ENCODE data around the gene RGS3. TPM values are rescaled to one million over a fixed set of nuclear protein-coding genes. Genes with fewer than 3 reads are reported as not detected.
"Not testable (repeated sequence)": the region's sequence is repeated elsewhere in the genome, so short reads cannot be mapped to it uniquely, and the experiment has no call there.

Gene RGS3
- total RNA-seq, 1 donor, result 77.4 TPM

- no peak overlapping the region for H3K4me2 ChIP-seq (ENCODE audit: insufficient read depth, low read length)
- no peaks in the 10 kb centered on the region for H3K79me2 ChIP-seq (ENCODE audit: insufficient read depth, low read length)
- no peaks in the 10 kb centered on the region for H4K20me1 ChIP-seq (ENCODE audit: insufficient read depth, low read length)
- no peak for DNase-seq (ENCODE audit: insufficient read length, low spot score, missing footprints)
- no peak overlapping the region for H3K4me3 ChIP-seq (ENCODE audit: insufficient read depth, low read length)
- H3K27ac ChIP-seq (ENCODE audit: low read depth, low read length), result no peak overlapping the region
- H3K4me1 ChIP-seq (ENCODE audit: insufficient read depth, low read length), result peaks cover 18% of the 10 kb centered on the region
- no peaks in the 10 kb centered on the region for H3K9me3 ChIP-seq (ENCODE audit: low read depth, low read length)
- peaks cover 2% of the 10 kb centered on the region for H3K27me3 ChIP-seq (ENCODE audit: insufficient read depth, low read length)
- H2AFZ ChIP-seq (ENCODE audit: low read length), result no peak overlapping the region
- no peak for TF ChIP-seq CTCF (IDR thresholded peaks at IDR 0.05; ENCODE audit: extremely low read depth, low read depth, low read length)
- H3K36me3 ChIP-seq (ENCODE audit: insufficient read depth, low read length), result no peaks in the 10 kb centered on the region
Observed at GRCh38 chr9:113638897-113639296, 175.4 kb downstream of the RGS3 start.

- not testable (repeated sequence) for H2AFZ ChIP-seq (ENCODE audit: low read length); H3K36me3 ChIP-seq (ENCODE audit: insufficient read depth, low read length); H3K4me3 ChIP-seq (ENCODE audit: insufficient read depth, low read length); H3K9me3 ChIP-seq (ENCODE audit: low read depth, low read length); DNase-seq (ENCODE audit: insufficient read length, low spot score, missing footprints); H4K20me1 ChIP-seq (ENCODE audit: insufficient read depth, low read length); H3K79me2 ChIP-seq (ENCODE audit: insufficient read depth, low read length); H3K4me2 ChIP-seq (ENCODE audit: insufficient read depth, low read length); H3K27ac ChIP-seq (ENCODE audit: low read depth, low read length); H3K27me3 ChIP-seq (ENCODE audit: insufficient read depth, low read length)
- peaks cover 14% of the 10 kb centered on the region for H3K4me1 ChIP-seq (ENCODE audit: insufficient read depth, low read length)
Observed at GRCh38 chr9:113639411-113639970, 176.0 kb downstream of the RGS3 start.

- TF ChIP-seq CTCF (IDR thresholded peaks at IDR 0.05; ENCODE audit: extremely low read depth, low read depth, low read length), result no peak
- H3K4me1 ChIP-seq (ENCODE audit: insufficient read depth, low read length), result peaks cover 9% of the 10 kb centered on the region
- no peak overlapping the region for H3K4me3 ChIP-seq (ENCODE audit: insufficient read depth, low read length)
Observed at GRCh38 chr9:113640418-113640817, 176.9 kb downstream of the RGS3 start.

GRCh38 chr9:113641100-113641885 is 177.8 kb downstream of the RGS3 start:
- no peaks in the 10 kb centered on the region for H3K36me3 ChIP-seq (ENCODE audit: insufficient read depth, low read length)
- peaks cover 2% of the 10 kb centered on the region for H3K27me3 ChIP-seq (ENCODE audit: insufficient read depth, low read length)
- no peak for TF ChIP-seq CTCF (IDR thresholded peaks at IDR 0.05; ENCODE audit: extremely low read depth, low read depth, low read length)
- no peak for DNase-seq (ENCODE audit: insufficient read length, low spot score, missing footprints)
- peaks cover 2% of the 10 kb centered on the region for H3K4me1 ChIP-seq (ENCODE audit: insufficient read depth, low read length)
- no peak overlapping the region for H3K4me2 ChIP-seq (ENCODE audit: insufficient read depth, low read length)
- no peaks in the 10 kb centered on the region for H4K20me1 ChIP-seq (ENCODE audit: insufficient read depth, low read length)
- no peak overlapping the region for H2AFZ ChIP-seq (ENCODE audit: low read length)
- no peaks in the 10 kb centered on the region for H3K9me3 ChIP-seq (ENCODE audit: low read depth, low read length)
- H3K27ac ChIP-seq (ENCODE audit: low read depth, low read length), result no peak overlapping the region
- H3K79me2 ChIP-seq (ENCODE audit: insufficient read depth, low read length), result no peaks in the 10 kb centered on the region
- no peak overlapping the region for H3K4me3 ChIP-seq (ENCODE audit: insufficient read depth, low read length)

More at GRCh38 chr9:113640418-113640817, 176.9 kb downstream of the RGS3 start:
- Histone ChIP-seq H4K20me1 (ENCODE audit: insufficient read depth, low read length) (no peaks in the 10 kb centered on the region), H3K27ac (ENCODE audit: low read depth, low read length) (no peak overlapping the region), H3K9me3 (ENCODE audit: low read depth, low read length) (no peaks in the 10 kb centered on the region), H3K27me3 (ENCODE audit: insufficient read depth, low read length) (peaks cover 2% of the 10 kb centered on the region), H2AFZ (ENCODE audit: low read length) (no peak overlapping the region), H3K4me2 (ENCODE audit: insufficient read depth, low read length) (no peak overlapping the region), H3K79me2 (ENCODE audit: insufficient read depth, low read length) (no peaks in the 10 kb centered on the region), H3K36me3 (ENCODE audit: insufficient read depth, low read length) (no peaks in the 10 kb centered on the region)
- DNase-seq (ENCODE audit: insufficient read length, low spot score, missing footprints), result no peak

All from osteoblast (primary cell).